ENCODE data around the gene PVRIG.
"Not testable (repeated sequence)": the region's sequence is repeated elsewhere in the genome, so short reads cannot be mapped to it uniquely, and the experiment has no call there.

The PVRIG gene

DNA sequence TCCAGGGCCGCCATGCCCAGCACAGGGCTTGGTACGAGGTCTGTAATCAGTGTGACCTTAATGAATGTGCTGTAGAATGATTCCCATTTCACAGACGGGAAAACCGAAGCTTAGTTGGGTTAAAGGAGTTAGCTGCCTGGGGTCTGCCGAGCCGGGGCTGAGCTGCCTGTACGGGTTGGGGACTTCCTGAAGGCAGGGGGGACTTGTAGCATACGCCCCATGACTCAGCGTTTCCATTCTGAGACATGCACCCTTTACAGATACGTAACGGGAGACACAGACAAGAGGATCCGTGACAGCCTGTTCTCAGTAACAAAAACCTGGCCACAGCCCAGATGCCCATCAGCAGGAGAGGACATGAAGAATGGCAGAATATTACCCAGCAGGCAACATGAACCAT, 23.6 kb downstream of the PVRIG start:
- not testable (repeated sequence) for DNase-seq

DNA sequence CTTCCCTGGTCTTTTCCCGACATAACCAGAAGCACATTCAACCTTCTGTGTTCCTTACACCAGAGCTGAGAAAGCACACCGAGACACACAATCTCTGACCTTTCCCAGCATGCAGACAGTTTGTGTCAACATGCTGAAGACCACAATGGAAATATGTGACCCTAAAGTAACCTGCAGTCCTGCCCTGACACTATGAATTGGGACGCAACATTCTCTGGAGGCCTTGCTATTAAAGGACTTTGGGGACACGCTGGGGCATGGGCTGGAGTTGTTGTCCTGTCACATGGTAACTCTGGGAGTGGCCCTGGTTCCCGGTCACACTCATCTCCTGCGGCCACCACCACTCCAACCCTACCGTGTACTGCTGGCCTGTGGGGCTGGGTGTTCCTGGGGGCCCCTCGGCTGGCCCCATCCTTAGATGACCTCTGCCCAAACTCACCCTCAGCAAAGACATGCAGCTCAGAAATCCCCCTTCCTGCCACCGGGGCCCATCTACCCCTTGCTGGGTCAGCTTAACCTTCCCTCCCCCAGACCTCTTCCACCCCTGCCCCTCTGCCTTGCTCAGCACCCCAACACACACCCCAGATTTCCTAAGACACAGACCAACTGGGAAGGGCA, 25.3 kb downstream of the PVRIG start:
- DNase-seq = not testable (repeated sequence)

DNA sequence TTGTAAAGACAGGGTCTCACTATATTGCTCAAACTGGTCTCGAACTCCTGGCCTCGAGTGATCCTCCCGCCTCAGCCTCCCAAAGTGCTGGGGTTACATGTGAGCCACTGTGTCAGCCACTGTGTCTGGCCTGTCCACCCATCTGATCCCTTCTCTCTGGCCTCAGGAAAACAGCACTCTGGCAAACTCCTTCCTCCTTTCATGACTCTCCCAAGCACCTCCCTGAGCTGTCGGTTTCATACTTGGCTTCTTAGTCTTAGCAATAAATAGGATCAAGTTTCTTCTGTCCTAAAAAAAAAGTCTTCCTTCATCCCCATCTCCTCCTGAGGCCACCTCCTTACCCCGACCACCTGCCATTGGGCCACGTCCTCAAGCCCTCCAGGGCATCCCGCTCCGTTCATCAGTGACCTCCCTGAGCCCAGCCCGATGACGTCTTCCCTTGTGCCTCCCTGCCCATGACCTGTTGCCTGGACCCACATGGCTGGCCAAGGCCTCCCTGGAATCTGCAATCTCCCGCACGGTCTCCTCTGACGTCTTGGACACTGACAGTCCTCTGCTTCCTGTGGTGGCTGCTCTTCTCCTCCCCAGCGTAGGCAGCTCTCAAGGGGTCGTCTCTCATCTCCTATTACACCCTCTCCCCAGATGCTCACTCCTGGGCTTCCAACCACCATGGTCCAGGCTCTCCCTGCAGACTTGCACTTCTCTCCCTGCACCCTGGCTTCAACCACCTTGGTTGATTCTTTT, 26.5 kb downstream of the PVRIG start:
- not testable (repeated sequence) for DNase-seq

DNA sequence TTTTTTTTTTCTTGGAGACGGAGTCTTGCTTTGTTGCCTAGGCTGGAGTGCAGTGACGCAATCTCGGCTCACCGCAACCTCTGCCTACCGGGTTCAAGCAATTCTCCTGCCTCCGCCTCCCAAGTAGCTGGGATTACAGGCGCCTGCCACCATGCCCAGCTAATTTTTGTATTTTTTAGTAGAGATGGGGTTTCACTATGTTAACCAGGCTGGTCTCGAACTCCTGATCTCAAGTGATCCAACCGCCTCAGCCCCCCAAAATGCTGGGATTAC, 27.1 kb downstream of the PVRIG start:
- not testable (repeated sequence) for DNase-seq

DNA sequence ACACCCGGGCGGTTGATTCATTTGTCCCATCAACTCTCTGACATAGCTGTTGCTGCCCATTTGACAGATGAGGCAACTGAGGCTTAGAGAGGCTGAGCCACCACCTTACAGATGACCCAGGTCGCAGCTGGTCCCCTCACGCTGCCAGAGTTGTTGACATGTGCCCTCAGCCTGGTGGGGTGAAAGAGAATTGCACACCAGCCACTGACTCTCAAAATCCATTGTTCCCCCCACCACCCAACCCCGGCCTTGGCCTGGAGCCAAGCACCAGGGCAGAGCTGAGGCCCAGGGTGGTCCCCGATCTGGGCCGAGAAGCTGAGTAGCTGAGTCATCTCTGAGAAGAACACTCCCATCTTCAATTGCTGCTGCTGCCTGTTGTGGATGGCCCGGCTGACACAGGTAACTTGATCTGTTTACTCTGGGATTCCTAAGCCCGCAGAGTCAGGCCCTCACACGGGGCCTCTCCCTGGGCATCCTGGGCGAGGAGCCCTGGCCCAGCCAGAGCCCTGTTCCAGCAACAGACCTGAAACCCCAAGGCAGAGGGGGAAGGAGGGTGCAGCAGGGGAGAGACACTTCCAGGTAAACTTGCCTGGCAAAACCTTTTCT, 27.5 kb downstream of the PVRIG start:
- peak; percentile 66 for DNase-seq

DNA sequence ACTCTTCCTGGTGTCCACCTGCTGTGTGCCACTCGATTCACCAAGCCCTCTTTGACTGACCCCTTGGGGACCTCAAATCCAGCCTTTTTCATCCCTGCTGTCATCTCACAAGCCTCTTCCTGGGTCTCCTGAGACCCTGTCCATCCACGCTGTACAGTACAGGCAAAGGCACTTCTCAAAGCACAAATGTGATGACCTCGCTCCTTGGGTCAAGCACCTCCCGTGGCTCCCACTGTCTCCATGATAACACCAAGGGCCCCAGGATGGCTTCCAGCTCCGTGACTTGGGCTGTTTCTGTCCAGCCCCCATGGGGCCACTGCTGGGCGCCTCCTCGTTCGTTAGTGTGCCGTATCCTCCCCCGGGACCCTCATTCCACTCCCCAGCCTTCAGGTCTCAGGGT, 28.7 kb downstream of the PVRIG start:
- DNase-seq = no peak

DNA sequence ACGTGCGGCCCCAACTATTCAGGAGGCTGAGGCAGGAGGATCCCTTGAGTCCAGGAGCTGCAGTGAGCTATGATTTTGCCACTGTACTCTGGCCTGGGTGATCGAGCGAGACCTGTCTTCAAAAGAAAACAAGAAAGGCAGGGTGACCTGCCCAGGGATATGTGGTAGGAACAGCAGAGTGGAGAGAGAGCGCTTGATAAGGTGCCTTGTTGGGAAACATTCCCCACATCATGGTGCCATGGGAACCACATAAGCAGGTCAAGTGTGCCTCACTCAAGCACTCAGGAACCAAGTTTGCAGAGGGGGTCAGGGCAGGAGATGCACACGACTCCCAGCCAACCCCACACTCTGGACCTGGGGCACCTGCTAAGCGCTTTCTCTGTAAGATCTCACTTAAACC, 37.3 kb downstream of the PVRIG start:
- DNase-seq = no peak

DNA sequence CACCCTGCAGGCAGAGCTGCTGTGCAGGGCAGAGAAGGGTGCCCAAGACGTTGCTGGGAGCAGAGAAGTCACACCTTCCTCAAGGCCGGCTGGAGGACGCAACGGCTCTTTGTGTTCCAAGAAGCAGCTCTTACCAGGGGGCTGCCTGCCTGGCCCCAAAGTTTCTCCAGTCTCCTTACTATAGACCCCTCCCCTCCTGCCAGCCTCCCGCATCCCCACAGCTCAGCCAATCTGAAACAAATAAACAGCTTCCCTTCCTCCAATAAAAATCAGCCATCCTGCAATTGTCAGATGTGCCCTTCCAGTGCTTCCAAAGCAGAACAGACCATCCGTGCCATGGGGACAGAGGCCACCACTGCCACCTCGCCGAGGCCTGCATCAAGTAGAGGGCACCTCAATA, 40.2 kb downstream of the PVRIG start:
- not testable (repeated sequence) for DNase-seq

DNA sequence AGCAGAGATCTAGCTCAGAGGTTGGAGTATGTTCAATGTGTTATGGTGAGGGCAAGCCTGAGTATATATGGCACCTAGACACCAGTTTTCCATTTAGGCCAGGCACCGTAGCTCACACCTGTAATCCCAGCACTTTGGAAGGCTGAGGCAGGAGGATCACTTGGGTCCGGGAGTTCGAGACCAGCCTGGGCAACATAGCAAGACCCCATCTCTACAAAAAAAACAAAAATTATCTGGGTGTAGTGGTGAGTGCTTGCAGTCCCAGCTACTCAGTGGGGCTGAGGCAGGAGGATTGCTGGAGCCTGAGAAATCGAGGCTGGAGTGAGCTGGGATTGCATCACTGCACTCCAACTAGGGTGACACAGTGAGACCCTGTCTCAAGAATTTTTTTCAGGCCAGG, 43.1 kb downstream of the PVRIG start:
- DNase-seq = not testable (repeated sequence)

DNA sequence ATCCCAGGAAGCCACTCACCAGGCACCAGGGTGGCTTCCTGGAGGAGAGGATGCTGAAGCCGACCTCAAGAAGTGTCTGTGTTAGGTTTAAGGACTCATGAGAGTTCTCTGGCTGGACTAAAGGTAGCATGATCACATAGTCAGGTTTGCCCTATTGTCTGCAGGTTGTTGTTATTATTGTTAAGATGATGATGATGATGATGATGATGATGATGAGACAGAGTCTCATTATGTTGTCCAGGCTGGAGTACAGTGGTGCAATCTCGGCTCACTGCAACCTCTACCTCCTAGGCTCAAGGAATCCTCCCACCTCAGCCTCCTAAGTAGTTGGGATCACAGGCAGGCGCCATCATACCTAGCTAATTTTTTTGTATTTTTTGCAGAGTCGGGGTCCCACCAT, 44.5 kb downstream of the PVRIG start:
- not testable (repeated sequence) for DNase-seq

DNA sequence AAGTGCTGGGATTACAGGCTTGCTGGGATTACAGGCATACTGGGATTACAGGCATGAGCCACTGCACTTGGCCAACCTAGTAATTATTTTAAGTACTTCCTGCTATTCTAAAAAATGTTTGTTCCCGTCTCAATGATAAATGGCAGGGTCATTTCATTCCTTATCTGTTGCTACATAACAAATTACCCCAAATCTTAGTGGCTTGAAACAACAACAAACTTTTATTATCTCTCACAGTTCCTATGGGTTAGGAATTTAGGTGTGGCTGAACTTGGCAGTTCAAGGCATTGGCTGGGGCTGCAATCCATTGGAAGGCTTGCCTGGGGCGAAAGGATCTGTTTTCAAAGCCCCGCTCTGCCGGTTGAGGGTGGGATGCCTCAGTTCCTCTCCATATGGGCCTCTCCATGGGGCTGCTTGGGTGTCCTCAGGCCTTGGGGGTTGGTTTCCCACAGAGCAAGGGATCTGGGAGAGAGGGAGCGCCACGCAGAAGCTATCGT, 45.0 kb downstream of the PVRIG start:
- not testable (repeated sequence) for DNase-seq

DNA sequence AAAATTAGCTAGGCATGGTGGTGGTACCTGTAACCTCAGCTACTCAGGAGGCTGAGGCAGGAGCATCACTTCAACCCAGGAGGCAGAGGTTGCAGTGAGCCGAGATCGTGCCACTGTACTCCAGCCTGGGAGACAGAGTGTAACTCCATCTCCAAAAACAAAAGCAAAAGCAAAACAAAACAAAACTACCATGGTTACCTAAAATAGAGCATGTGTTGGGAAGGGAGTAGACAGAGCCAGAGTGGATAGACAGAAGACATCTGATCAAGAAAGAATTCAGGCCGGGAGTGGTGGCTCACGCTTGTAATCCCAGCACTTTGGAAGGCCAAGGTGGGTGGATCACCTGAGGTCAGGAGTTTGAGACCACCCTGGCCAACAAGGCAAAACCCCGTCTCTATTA, 46.1 kb downstream of the PVRIG start:
- not testable (repeated sequence) for DNase-seq

DNA sequence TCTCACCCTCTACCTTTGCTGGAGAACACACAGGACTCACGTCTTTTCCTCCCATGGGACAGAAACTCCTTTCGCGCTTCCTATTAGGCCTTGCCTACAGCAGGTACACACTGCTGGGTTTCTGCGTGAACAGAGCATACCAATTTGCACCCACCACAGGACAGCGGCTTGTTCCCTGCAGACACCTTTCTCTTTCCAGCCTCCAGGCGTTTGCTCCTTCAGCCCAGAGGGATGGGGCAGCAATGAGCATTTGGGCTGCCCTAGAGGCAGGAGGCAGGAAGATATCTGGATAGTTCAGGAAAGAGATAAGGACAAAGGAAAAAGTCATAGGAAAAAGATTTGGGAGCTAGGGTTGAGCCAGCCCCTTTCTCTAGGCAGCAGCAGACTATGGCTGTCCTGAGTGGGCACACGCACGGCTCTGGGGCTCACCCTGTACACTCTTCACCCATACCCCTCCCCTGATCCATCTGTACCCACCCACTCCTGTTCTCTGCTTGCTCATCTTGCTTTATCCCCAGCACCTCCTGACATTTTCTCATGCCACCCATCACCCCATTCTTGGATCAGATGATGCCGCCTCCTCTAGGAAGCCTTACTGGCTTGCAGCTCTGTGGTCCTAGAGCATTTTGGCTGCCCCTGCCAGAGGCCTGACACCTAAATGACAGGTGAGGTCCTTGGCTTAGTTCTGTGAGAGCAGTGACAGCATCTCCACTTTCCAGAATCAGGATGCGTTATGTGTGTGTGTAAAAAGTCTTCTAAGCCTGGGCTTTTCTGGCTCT, 47.0 kb downstream of the PVRIG start:
- DNase-seq = no peak

DNA sequence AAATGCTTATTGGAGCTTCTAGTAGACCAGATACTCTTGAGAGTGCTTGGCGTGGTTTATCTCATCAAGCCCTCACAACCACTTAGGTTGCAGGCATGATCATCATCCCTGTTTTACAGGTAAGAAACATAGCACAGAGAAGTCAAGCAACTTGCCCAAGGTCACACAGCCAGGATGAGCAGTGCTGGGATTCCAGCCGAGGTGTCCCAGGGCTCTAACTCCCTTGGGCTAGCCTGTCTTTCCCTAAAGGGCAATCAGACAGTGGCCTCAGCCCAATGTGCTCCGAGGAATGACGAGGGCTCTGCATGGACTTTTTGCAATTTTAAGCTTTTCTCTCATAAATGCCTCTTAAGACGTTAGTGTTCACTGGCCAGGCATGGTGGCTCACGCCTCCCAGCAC, 47.9 kb downstream of the PVRIG start:
- no peak for DNase-seq

DNA sequence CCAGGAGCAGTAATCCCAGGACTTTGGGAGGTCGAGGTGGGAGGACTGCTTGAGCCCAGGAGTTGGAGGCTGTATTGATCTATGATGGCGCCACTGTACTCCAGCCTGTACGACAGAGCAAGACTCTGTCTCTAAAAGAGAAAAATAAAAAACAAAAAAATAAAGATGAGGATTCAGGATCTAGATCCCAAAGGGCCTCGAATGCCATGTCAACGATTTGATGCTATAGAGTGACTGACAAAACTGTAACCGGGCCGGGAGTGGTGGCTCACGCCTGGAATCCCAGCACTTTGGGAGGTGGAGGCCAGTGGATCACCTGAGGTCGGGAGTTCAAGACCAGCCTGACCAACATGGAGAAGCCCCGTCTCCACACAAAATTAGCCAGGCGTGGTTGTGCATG, 49.1 kb downstream of the PVRIG start:
- not testable (repeated sequence) for DNase-seq

DNA sequence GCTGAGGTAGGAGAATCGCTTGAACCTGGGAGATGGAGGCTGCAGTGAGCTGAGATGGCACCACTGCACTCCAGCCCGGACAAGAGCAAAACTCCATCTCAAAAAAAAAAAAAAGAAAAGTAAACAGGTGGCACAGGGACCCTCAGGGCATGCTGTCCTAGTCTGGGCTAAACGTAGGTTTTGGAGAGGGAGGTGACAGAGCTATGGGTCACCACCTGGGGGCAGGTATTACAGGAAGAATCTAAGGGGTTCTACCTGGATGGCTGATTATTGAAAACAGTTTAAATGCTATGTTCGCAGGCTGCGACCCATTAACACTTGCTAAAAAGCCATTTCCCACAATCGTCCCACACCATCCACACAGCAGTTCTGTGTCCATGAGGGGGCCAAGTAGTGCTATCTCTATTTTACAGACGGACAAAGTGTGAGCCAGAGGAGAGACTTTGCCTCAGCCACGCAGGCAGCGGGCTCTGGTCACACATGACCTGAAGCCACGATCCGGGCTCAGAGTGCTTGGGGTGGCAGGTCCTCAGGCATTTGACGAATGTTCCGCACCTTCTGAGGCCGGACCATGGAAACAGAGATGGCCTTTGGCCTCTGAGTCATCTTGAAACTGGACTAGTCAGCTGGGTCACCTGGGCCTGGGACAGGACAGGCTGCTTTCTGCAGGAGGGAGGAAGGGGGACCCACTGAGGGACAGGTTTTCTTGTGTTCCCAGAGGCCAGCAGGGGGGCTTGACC, 49.7 kb downstream of the PVRIG start:
- not testable (repeated sequence) for DNase-seq

DNA sequence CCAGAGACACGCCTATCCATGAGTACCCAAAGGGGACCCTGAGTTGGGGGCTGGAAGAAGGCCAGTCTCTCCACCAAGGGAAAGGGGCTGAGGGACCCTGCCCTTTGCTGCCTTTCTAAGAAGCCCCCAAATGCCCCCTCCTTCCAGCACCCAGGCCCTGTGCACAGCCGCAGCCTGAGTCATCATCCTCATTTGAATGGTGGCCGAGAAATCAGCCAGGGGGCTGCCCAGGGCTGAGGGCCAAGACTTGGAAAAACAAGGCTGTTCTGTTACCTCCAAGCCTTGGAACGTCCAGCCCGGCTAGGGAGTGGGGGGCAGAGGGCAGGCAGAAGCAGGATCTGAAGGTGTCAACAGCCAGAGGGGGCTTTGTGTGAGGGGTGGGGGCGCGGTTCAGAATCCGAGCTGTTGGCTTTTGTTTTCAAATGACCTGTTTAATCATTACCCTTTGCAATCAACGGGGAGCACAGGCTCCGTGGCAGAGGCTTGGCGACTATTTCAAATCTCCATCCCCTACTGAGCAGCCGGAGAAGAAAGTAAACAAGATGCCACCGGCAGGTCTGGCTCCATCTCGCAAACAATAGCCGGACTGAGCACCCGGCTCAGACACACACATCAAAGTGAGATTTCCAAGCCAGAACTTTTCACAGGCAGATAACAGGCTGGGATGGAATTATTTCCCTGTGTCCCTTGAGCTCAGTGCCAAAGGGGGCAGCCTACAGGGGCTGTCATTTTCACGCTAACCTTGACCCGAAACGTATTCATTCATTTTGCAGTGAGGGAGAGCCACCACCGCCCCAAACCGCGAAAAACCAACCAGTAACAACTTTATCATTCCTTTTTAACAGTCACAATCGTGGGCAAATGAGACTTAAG, 50.5 kb downstream of the PVRIG start:
- DNase-seq = peak; percentile 0
